GM23248 (cell line): ENCODE data around the gene IFT20. TPM values are rescaled to one million over a fixed set of nuclear protein-coding genes. Genes with fewer than 3 reads are reported as not detected.
"Not testable (repeated sequence)": the region's sequence is repeated elsewhere in the genome, so short reads cannot be mapped to it uniquely, and the experiment has no call there.

Experiments used
- DNase-seq: peaks from one replicate; pipeline ENCODE4 v3.0.0-alpha.2; 2015
- H2AFZ ChIP-seq: fragments of 200-600 bp; sonication (generic); 2 replicates; pipeline ENCODE4 v1.6.1; 2016; ENCODE audit warnings: antibody characterized with exemption
- H3F3A ChIP-seq: fragments of 200-600 bp; sonication (generic); 2 replicates; pipeline ENCODE4 v1.6.1; 2016; ENCODE audit warnings: mild to moderate bottlenecking, antibody characterized with exemption, mixed run types; ENCODE audit not compliant: insufficient read depth
- H3K27ac ChIP-seq: fragments of 200-600 bp; sonication (generic); 2 replicates; pipeline ENCODE4 v1.5.1; 2016; ENCODE audit warnings: mild to moderate bottlenecking
- H3K27me3 ChIP-seq: fragments of 200-600 bp; sonication (generic); replicated peaks from 2 replicates; pipeline ENCODE4 v1.6.1; 2016; ENCODE audit warnings: mild to moderate bottlenecking; ENCODE audit not compliant: insufficient read depth
- H3K36me3 ChIP-seq: fragments of 200-600 bp; sonication (generic); 2 replicates; pipeline ENCODE4 v1.6.1; 2016; ENCODE audit warnings: low read depth, mild to moderate bottlenecking
- H3K4me1 ChIP-seq: fragments of 200-600 bp; sonication (generic); 2 replicates; pipeline ENCODE4 v1.6.1; 2016; ENCODE audit warnings: mild to moderate bottlenecking; ENCODE audit not compliant: insufficient read depth
- H3K4me2 ChIP-seq: fragments of 200-600 bp; sonication (generic); one replicate; pipeline ENCODE4 v1.6.1; 2016; ENCODE audit warnings: mild to moderate bottlenecking; ENCODE audit not compliant: unreplicated experiment
- H3K4me3 ChIP-seq: fragments of 200-600 bp; sonication (generic); 2 replicates; pipeline ENCODE4 v1.5.1; 2016; ENCODE audit warnings: mild to moderate bottlenecking
- H3K79me2 ChIP-seq: fragments of 200-600 bp; sonication (generic); 2 replicates; pipeline ENCODE4 v1.6.1; 2016; ENCODE audit warnings: mild to moderate bottlenecking; ENCODE audit not compliant: insufficient read depth
- H3K9ac ChIP-seq: fragments of 200-600 bp; sonication (generic); 2 replicates; pipeline ENCODE4 v1.6.1; 2016; ENCODE audit warnings: mild to moderate bottlenecking
- H3K9me2 ChIP-seq: fragments of 200-600 bp; sonication (generic); 2 replicates; pipeline ENCODE4 v1.6.1; 2016; ENCODE audit warnings: mixed run types, mild to moderate bottlenecking, moderate library complexity; ENCODE audit not compliant: insufficient read depth
- H3K9me3 ChIP-seq: fragments of 200-600 bp; sonication (generic); one replicate; pipeline ENCODE4 v1.6.1; 2017; ENCODE audit warnings: low read depth
- H4K20me1 ChIP-seq: fragments of 200-600 bp; sonication (generic); 2 replicates; pipeline ENCODE4 v1.6.0; 2016; ENCODE audit not compliant: insufficient read depth
- EZH2 ChIP-seq: fragments of 200-600 bp; sonication (generic); IDR thresholded peaks from 2 replicates; pipeline ENCODE4 v1.6.1; 2018; ENCODE audit warnings: antibody characterized with exemption, mild to moderate bottlenecking; ENCODE audit not compliant: insufficient read depth, poor library complexity, severe bottlenecking
- EZH2phosphoT487 ChIP-seq: fragments of 200-600 bp; sonication (generic); IDR thresholded peaks from 2 replicates; pipeline ENCODE4 v1.6.1; 2018; ENCODE audit warnings: antibody characterized with exemption, moderate library complexity, mild to moderate bottlenecking, low read depth; ENCODE audit not compliant: insufficient read depth
- WGBS, 2 experiments: methylation state at CpG; one replicate each; pipeline ENCODE4 v1.1.6; 2015 to 2017; ENCODE audit warnings: low lambda C conversion rate in 2 of 2, low coverage in 1 of 2; ENCODE audit errors: missing lambda C conversion rate in 2 of 2; 5-methylcytosine and 5-hydroxymethylcytosine counted together
- in situ Hi-C: fragments of 300-500 bp; cut with MboI; formaldehyde crosslinking; loops from 2 replicates; pipeline ENCODE4 v1.15.0; 2020
- polyA plus RNA-seq: library from polyadenylated mRNA; unstranded; fragments of >200 nt; fragmentation: Nextera tagmentation; extraction: Ambion mirVana; gene quantifications from 2 replicates; pipeline ENCODE4 v1.2.1, GENCODE V29; 2016
- total RNA-seq: library from RNA; depleted of rRNA; stranded (reverse); fragments of >200 nt; shearing (Covaris generic); gene quantifications from 2 replicates; pipeline ENCODE4 v1.2.3, GENCODE V29; 2014

IFT20 gene
- total and polyA plus RNA-seq, 2 experiments from 2014 or later, result 80.5 to 111 TPM

- H3K79me2 ChIP-seq, result no peaks in the 10 kb centered on the region
- DNase-seq, result no peak
- no peak overlapping the region for H3K4me3 ChIP-seq
- H3K27me3 ChIP-seq, result no peaks in the 10 kb centered on the region
- no peak overlapping the region for H3K27ac ChIP-seq
- H3K9me2 ChIP-seq, result no peaks in the 10 kb centered on the region
- H3K4me2 ChIP-seq, result no peak overlapping the region
- in situ Hi-C loops, result no loop called here
- peak overlapping the region; percentile 34; the same call in 1 of the 2 replicates for H2AFZ ChIP-seq
- 38 to 43% methylated on average over 21 to 32 of the region's 38 CpGs for WGBS, 2 experiments
- no peaks in the 10 kb centered on the region for H3K4me1 ChIP-seq
- no peak overlapping the region for H3K9ac ChIP-seq
- H3F3A ChIP-seq, result no peaks in the 10 kb centered on the region
- TF ChIP-seq EZH2phosphoT487 (no peak), EZH2 (no peak)
- H3K9me3 ChIP-seq, result no peaks in the 10 kb centered on the region
- no peaks in the 10 kb centered on the region for H4K20me1 ChIP-seq
- no peaks in the 10 kb centered on the region for H3K36me3 ChIP-seq
Observed at GRCh38 chr17:28306954-28307401, 28.3 kb downstream of the IFT20 start.

- Histone ChIP-seq H3K9me3 (no peaks in the 10 kb centered on the region), H3K9ac (no peak overlapping the region), H2AFZ (no peak overlapping the region), H3K4me2 (no peak overlapping the region), H3K79me2 (no peaks in the 10 kb centered on the region), H3K4me3 (no peak overlapping the region), H3K36me3 (no peaks in the 10 kb centered on the region), H3K27me3 (no peaks in the 10 kb centered on the region), H3K27ac (no peak overlapping the region), H3F3A (no peaks in the 10 kb centered on the region), H3K4me1 (no peaks in the 10 kb centered on the region), H4K20me1 (no peaks in the 10 kb centered on the region), H3K9me2 (no peaks in the 10 kb centered on the region)
- in situ Hi-C loops, result no loop called here
- 94 to 96% methylated on average over 3 of the region's 3 CpGs for WGBS, 2 experiments
- no peak for DNase-seq
- TF ChIP-seq EZH2phosphoT487 (no peak), EZH2 (no peak)
Observed at GRCh38 chr17:28298449-28298848, 36.8 kb downstream of the IFT20 start.

DNA sequence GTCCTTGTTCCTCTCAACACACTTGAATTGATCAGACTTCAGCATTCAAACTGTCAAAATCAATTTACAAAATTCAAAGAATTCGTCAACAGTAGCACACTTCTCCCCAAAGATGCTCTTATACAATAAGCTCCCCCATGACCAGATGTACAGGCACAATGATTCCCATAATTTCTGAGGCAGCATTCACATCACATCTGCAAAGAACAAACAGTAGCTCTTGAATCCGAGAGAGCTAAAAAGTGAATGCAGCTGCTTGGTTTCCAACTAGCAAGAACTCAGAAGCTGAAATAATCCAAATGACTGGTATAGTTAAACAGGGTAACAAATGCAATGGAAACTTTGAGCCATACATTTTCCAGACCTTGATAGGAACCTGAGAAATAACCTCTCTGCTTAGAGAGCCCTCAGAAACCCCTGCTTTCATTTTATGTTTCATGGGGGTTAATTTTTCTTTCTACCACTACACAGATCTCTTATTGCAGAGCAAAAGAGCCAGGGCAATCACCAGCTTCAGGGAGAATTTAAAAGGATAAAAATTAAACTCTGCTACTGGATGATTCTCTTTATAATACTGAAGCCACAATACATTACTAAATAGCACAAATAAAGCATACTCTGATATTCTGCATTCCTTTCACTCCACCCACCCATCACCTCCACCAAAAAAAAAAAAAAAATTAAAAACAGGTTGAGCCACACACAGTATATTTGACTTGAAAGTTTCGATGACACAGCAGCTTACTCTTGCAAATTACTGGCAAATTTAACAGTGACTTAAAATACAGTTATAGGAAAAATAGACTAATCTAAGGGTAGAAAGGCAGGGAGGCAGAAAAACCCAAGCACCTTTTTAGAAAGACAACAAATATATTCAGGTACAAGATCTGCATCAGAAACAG is 39.3 kb downstream of the IFT20 start:
- in situ Hi-C loops, result no loop called here
- Histone ChIP-seq H3K4me2 (no peak overlapping the region), H4K20me1 (no peaks in the 10 kb centered on the region), H3K36me3 (no peaks in the 10 kb centered on the region), H3K9ac (no peak overlapping the region), H3K4me1 (no peaks in the 10 kb centered on the region), H2AFZ (no peak overlapping the region), H3K27me3 (no peaks in the 10 kb centered on the region), H3K79me2 (no peaks in the 10 kb centered on the region), H3K27ac (no peak overlapping the region), H3K9me3 (no peaks in the 10 kb centered on the region), H3K4me3 (no peak overlapping the region), H3K9me2 (no peaks in the 10 kb centered on the region), H3F3A (no peaks in the 10 kb centered on the region)
- no peak for TF ChIP-seq EZH2phosphoT487
- TF ChIP-seq EZH2, result no peak
- 46 to 52% methylated on average over 3 of the region's 3 CpGs for WGBS, 2 experiments
- no peak for DNase-seq

- Histone ChIP-seq H3K27ac (no peak overlapping the region), H3F3A (no peaks in the 10 kb centered on the region), H3K4me1 (no peaks in the 10 kb centered on the region), H2AFZ (no peak overlapping the region), H3K9ac (no peak overlapping the region), H3K79me2 (no peaks in the 10 kb centered on the region), H3K4me3 (no peak overlapping the region), H3K27me3 (no peaks in the 10 kb centered on the region), H3K4me2 (no peak overlapping the region), H3K36me3 (no peaks in the 10 kb centered on the region), H3K9me2 (no peaks in the 10 kb centered on the region), H4K20me1 (no peaks in the 10 kb centered on the region), H3K9me3 (no peaks in the 10 kb centered on the region)
- TF ChIP-seq EZH2 (no peak), EZH2phosphoT487 (no peak)
- no peak for DNase-seq
- 81 to 88% methylated on average over 6 of the region's 6 CpGs for WGBS, 2 experiments
- in situ Hi-C loops, result no loop called here
Observed at GRCh38 chr17:28293994-28294393, 41.3 kb downstream of the IFT20 start.

DNA sequence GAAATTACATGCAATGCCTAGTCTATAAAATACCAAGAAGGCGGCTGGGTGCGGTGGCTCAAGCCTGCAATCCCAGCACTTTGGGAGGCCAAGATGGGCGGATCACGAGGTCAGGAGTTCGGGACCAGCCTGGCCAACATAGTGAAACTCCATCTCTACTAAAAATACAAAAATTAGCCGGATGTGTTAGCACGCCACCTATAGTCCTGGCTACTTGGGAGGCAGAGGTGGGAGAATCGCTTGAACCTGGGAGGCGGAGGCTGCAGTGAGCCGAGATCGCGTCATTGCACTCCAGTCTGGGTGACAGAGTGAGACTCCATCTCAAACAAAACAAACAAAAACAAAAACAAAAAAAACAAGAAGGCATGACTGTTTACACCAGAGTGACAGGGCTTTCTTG is 42.4 kb downstream of the IFT20 start:
- H3K4me2 ChIP-seq, result not testable (repeated sequence)

More for the DNA sequence above, 42.4 kb downstream of the IFT20 start:
- H3K27me3 ChIP-seq, H3K36me3 ChIP-seq, DNase-seq, H3K27ac ChIP-seq, H3K9me3 ChIP-seq, H3F3A ChIP-seq, H3K4me3 ChIP-seq, H4K20me1 ChIP-seq, H3K9me2 ChIP-seq, in situ Hi-C loops, H3K4me1 ChIP-seq, H3K79me2 ChIP-seq, H3K9ac ChIP-seq, H2AFZ ChIP-seq: not testable (repeated sequence)
- WGBS, 2 experiments, result 88 to 93% methylated on average over 12 of the region's 12 CpGs
